Esophagus squamous epithelium (tissue), 5 donors: ENCODE measurements around the gene SPINDOC. TPM values are rescaled to one million over a fixed set of nuclear protein-coding genes. Genes with fewer than 3 reads are reported as not detected.

Experiments used
- DNase-seq: peaks from one replicate; lab custom pipeline; 2025; lab: John Stamatoyannopoulos, UW
- H3K27ac ChIP-seq, 4 donors: fragments of 200-600 bp; sonication (generic); one replicate each; pipeline ENCODE4 v1.5.1; 2016 to 2019; ENCODE audit warnings: mild to moderate bottlenecking in 1 of 4
- H3K27me3 ChIP-seq, 4 donors: fragments of 200-600 bp; sonication (generic); 1 replicate in 3 of 4; 2 replicates in 1 of 4; pipeline versions ENCODE4 v1.5.1 to v1.6.0; 2017 to 2021; ENCODE audit warnings: antibody characterized with exemption in 1 of 4
- H3K36me3 ChIP-seq, 3 donors: fragments of 200-600 bp; sonication (generic); one replicate each; pipeline ENCODE4 v1.5.1; 2016 to 2019
- H3K4me1 ChIP-seq, 3 donors: fragments of 200-600 bp; sonication (generic); one replicate each; pipeline ENCODE4 v1.5.1; 2017 to 2019
- H3K4me3 ChIP-seq, 4 donors: fragments of 200-600 bp; sonication (generic); 1 replicate in 3 of 4; 2 replicates in 1 of 4; pipeline ENCODE4 v1.5.1; 2016 to 2019; ENCODE audit warnings: mild to moderate bottlenecking in 2 of 4, moderate library complexity in 1 of 4
- H3K9me3 ChIP-seq, 3 donors: fragments of 200-600 bp; sonication (generic); one replicate each; pipeline ENCODE4 v1.5.1; 2016 to 2019
- POLR2A ChIP-seq, 4 donors: fragments of 450-650 bp; IDR thresholded peaks; one replicate each; pipeline ENCODE4 v1.6.1; 2017; ENCODE audit warnings: antibody characterized with exemption in 4 of 4, mild to moderate bottlenecking in 4 of 4, moderate library complexity in 3 of 4
- WGBS, 2 donors: methylation state at CpG; one replicate each; pipeline ENCODE4 v1.1.5; 2018; 5-methylcytosine and 5-hydroxymethylcytosine counted together
- intact Hi-C: fragments of 100-400 bp; cut with DNase I; formaldehyde crosslinking; loops from one replicate; pipeline ENCODE4 v1.15.0; 2022
- total RNA-seq, 4 donors: library from RNA; depleted of rRNA; stranded (reverse); fragments of >200 nt; gene quantifications; one replicate each; pipeline ENCODE4 v1.1.0, GENCODE V29; 2016
- TF ChIP-seq, protein P1 (sequence below), 6 experiments: fragments of 450-650 bp in 4 of 6; fragments of 200-600 bp in 2 of 6; sonication (generic) in 2 of 6; IDR thresholded peaks; one replicate each; pipeline ENCODE4 v1.5.1; 2016 to 2019; ENCODE audit warnings: antibody characterized with exemption in 6 of 6, mild to moderate bottlenecking in 4 of 6, moderate library complexity in 4 of 6
- donor health status: DM: yes; HTN: yes; CAD: no.

SPINDOC gene
- total RNA-seq, 4 donors from 2014 or later = 3.4 to 8.8 (median 6.1) TPM

DNA sequence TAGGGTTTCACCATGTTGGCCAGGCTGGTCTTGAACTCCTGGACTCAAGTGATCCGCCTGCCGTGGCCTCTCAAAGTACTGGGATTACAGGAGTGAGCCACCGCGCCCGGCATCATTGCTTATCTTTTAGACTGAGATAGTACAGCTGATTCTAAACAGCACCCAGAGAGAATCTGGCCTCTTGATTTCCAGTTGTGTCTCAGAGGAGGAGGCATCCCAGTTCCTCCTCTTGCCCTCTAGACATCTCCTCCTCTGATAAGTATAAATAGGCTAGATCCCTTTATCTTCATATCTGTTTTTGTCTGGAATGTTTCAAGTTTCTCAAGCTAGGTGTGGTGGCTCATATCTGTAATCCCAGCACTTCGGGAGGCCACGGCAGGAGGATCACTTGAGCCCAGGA, 32.7 kb downstream of the SPINDOC start:
- H3K27me3 ChIP-seq = no peaks in the 10 kb centered on the region
- no peaks in the 10 kb centered on the region for H3K9me3 ChIP-seq
- intact Hi-C loops = no loop called here
- WGBS, 2 donors = 85 to 87% methylated on average over 7 of the region's 7 CpGs
- peaks cover 59 to 100% (median 70%) of the 10 kb centered on the region in 3 donors for H3K4me1 ChIP-seq
- peaks cover 0 to 25% (median 0%) of the 10 kb centered on the region in 3 donors for H3K36me3 ChIP-seq
- DNase-seq = no peak
- no peak overlapping the region for H3K4me3 ChIP-seq
- TF ChIP-seq, protein P1, sequence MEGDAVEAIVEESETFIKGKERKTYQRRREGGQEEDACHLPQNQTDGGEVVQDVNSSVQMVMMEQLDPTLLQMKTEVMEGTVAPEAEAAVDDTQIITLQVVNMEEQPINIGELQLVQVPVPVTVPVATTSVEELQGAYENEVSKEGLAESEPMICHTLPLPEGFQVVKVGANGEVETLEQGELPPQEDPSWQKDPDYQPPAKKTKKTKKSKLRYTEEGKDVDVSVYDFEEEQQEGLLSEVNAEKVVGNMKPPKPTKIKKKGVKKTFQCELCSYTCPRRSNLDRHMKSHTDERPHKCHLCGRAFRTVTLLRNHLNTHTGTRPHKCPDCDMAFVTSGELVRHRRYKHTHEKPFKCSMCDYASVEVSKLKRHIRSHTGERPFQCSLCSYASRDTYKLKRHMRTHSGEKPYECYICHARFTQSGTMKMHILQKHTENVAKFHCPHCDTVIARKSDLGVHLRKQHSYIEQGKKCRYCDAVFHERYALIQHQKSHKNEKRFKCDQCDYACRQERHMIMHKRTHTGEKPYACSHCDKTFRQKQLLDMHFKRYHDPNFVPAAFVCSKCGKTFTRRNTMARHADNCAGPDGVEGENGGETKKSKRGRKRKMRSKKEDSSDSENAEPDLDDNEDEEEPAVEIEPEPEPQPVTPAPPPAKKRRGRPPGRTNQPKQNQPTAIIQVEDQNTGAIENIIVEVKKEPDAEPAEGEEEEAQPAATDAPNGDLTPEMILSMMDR (IDR thresholded peaks at IDR 0.05) = no peak
- TF ChIP-seq POLR2A (IDR thresholded peaks at IDR 0.05) = no peak
- H3K27ac ChIP-seq = peak overlapping the region; percentile 59 to 96 (median 74)

DNA sequence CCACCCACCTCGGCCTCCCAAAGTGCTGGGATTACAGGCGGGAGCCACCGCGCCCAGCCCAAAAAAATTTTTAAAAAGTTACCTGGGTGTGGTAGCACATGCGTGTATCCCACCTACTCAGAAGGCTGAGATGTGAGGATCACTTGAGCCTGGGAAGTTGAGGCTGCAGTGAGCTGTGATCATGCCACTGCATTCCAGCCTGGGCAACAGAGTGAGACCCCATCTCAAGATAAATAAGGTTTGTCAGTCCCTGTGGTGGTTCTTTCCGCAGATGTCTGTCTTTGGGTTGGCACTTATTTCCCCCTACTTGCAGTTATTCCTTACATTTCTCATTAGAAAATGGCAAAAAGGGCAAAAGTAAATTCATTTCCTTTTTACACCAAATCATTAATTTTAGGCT, 33.6 kb downstream of the SPINDOC start:
- 71 to 87% methylated on average over 1 to 5 of the region's 6 CpGs for WGBS, 2 donors
- H3K4me1 ChIP-seq = peaks cover 60 to 100% (median 64%) of the 10 kb centered on the region in 3 donors
- intact Hi-C loops = no loop called here
- peak overlapping the region; percentile 66 to 96 (median 80) for H3K27ac ChIP-seq
- H3K36me3 ChIP-seq = peaks cover 0 to 27% (median 0%) of the 10 kb centered on the region in 3 donors
- H3K27me3 ChIP-seq = no peaks in the 10 kb centered on the region
- no peak overlapping the region for H3K4me3 ChIP-seq
- H3K9me3 ChIP-seq = no peaks in the 10 kb centered on the region
- TF ChIP-seq, protein P1 (IDR thresholded peaks at IDR 0.05) = no peak
- no peak for TF ChIP-seq POLR2A (IDR thresholded peaks at IDR 0.05)
- no peak for DNase-seq

DNA sequence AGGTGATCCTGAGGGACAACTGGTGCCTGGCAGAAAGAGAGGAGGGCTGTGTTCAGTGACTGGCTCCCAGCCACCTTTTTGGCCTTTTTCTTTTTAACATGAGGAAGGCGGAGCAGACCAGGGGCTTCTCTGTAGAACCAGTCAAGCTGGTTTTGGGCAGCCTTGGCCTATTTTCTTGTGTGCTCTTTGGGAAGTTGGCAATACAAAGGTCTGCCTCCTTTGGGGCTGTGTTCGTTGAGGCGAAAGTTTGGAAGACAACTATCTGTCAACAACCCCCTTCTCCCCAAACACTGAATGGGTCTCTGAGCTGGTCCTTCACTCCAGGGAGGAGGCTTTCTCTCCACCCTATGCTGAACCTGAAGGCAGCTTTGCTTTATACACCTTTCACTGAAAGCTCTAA, 34.1 kb downstream of the SPINDOC start:
- Histone ChIP-seq H3K9me3 (no peaks in the 10 kb centered on the region), H3K36me3 (peaks cover 0 to 27% (median 0%) of the 10 kb centered on the region in 3 donors), H3K4me3 (no peak overlapping the region), H3K27me3 (no peaks in the 10 kb centered on the region), H3K27ac (peak overlapping the region; percentile 66 to 96 (median 80)), H3K4me1 (peaks cover 56 to 100% (median 59%) of the 10 kb centered on the region in 3 donors)
- intact Hi-C loops = no loop called here
- WGBS, 2 donors = 36 to 67% methylated on average over 3 of the region's 3 CpGs
- DNase-seq = no peak
- TF ChIP-seq POLR2A (IDR thresholded peaks at IDR 0.05) = no peak
- TF ChIP-seq, protein P1 (IDR thresholded peaks at IDR 0.05) = peak in 1 of 6 experiments; percentile 5

DNA sequence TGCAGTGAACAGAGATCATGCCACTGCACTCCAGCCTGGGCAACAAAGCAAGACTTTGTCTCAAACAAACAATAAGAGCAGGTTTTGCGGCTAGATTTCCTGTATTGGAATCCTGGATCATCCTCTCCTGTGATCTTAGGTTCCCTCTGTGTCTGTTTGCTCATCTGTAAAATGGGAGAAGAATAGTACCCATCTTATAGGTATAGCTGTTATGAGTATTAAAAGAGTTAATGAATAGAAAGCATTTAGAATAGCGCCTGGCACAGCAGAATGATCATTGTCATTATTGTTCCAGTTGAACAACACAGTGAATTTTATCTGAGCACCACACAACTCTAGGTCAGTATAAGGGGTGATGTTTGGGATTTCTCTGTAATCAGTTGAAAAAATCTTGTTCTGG, 36.4 kb downstream of the SPINDOC start:
- Histone ChIP-seq H3K27me3 (no peaks in the 10 kb centered on the region), H3K4me3 (no peak overlapping the region), H3K9me3 (no peaks in the 10 kb centered on the region), H3K4me1 (peaks cover 35 to 84% (median 36%) of the 10 kb centered on the region in 3 donors), H3K36me3 (peaks cover 0 to 31% (median 0%) of the 10 kb centered on the region in 3 donors), H3K27ac (peak overlapping the region in 2 of 4 donors; percentile 88 to 96)
- no peak for DNase-seq
- intact Hi-C loops = no loop called here
- TF ChIP-seq POLR2A (IDR thresholded peaks at IDR 0.05) = no peak
- TF ChIP-seq, protein P1 (IDR thresholded peaks at IDR 0.05) = no peak
- WGBS, 2 donors = 83 to 86% methylated on average over 2 of the region's 2 CpGs

DNA sequence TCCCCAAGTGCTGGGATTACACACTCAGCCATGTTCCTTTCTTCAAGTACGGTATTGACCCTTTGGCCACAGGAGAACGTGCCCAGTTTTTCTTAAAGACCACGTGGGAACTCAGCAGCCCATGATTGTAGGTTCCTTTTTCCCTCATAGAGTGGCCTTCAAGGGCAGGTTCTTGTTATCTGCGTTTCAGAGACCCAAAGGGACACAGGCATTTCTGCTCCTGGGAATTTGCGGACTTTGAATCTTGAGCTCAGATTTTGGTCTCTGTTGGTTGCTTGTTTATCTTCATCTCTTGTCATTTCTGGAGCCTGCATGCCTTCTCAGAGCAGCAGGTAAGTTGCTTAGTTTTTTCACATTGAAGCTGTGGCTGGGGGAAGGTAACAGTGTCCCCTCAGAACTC, 37.7 kb downstream of the SPINDOC start:
- DNase-seq = no peak
- intact Hi-C loops = no loop called here
- H3K27ac ChIP-seq = peak overlapping the region in 2 of 4 donors; percentile 60 to 64

More for the DNA sequence above, 37.7 kb downstream of the SPINDOC start:
- Histone ChIP-seq H3K4me1 (peaks cover 24 to 84% (median 29%) of the 10 kb centered on the region in 3 donors), H3K4me3 (no peak overlapping the region), H3K36me3 (peaks cover 0 to 38% (median 0%) of the 10 kb centered on the region in 3 donors), H3K9me3 (no peaks in the 10 kb centered on the region), H3K27me3 (no peaks in the 10 kb centered on the region)
- no peak for TF ChIP-seq POLR2A (IDR thresholded peaks at IDR 0.05)
- TF ChIP-seq, protein P1 (IDR thresholded peaks at IDR 0.05) = no peak
- WGBS, 2 donors = 76 to 86% methylated on average over 4 to 5 of the region's 5 CpGs
